Trophoblast cell (in vitro differentiated cells and primary cell): Measurements from ENCODE around the gene ACTA1.
A peak's percentile ranks its signal among the peaks of the same experiment; 100 is the strongest.

Experiments
- DNase-seq, 2 donors: peaks; one replicate each; pipeline ENCODE4 v3.0.0-alpha.2; 2016
- H2AFZ ChIP-seq: 2 replicates; pipeline ENCODE4 v1.6.1; 2013; ENCODE audit warnings: low read length, moderate library complexity, mild to moderate bottlenecking; ENCODE audit not compliant: insufficient read depth, poor library complexity
- H2AK5ac ChIP-seq: 2 replicates; pipeline ENCODE4 v1.6.1; 2013; ENCODE audit warnings: mild to moderate bottlenecking, low read length
- H2BK120ac ChIP-seq: 2 replicates; pipeline ENCODE4 v1.6.1; 2013; ENCODE audit warnings: low read length, mild to moderate bottlenecking, moderate library complexity; ENCODE audit not compliant: insufficient read depth, poor library complexity
- H2BK12ac ChIP-seq: 2 replicates; pipeline ENCODE4 v1.6.1; 2013; ENCODE audit warnings: mild to moderate bottlenecking, low read length, moderate library complexity
- H2BK5ac ChIP-seq: 2 replicates; pipeline ENCODE4 v1.6.1; 2013; ENCODE audit warnings: low read length, low read depth, moderate library complexity, mild to moderate bottlenecking; ENCODE audit not compliant: poor library complexity
- H3K14ac ChIP-seq: 2 replicates; pipeline ENCODE4 v1.6.1; 2013; ENCODE audit warnings: mild to moderate bottlenecking, low read length
- H3K18ac ChIP-seq: 2 replicates; pipeline ENCODE4 v1.6.1; 2013; ENCODE audit warnings: mild to moderate bottlenecking, low read length
- H3K23ac ChIP-seq: 2 replicates; pipeline ENCODE4 v1.6.1; 2013; ENCODE audit warnings: low read length
- H3K27ac ChIP-seq: 2 replicates; pipeline ENCODE4 v1.5.1; 2013; ENCODE audit warnings: low read depth, mild to moderate bottlenecking, inconsistent platforms, low read length, moderate library complexity
- H3K27me3 ChIP-seq: 2 replicates; pipeline ENCODE4 v1.6.1; 2013; ENCODE audit warnings: inconsistent platforms, mild to moderate bottlenecking, low read length, moderate library complexity; ENCODE audit not compliant: insufficient read depth
- H3K36me3 ChIP-seq, 2 experiments: 1 replicate in 1 of 2; 2 replicates in 1 of 2; pipeline ENCODE4 v1.6.1; 2013; ENCODE audit warnings: low read length in 2 of 2, mild to moderate bottlenecking in 2 of 2, moderate library complexity in 1 of 2; ENCODE audit not compliant: insufficient read depth in 2 of 2, control insufficient read depth in 1 of 2
- H3K4ac ChIP-seq: 2 replicates; pipeline ENCODE4 v1.6.1; 2013; ENCODE audit warnings: low read depth, mild to moderate bottlenecking, low read length, moderate library complexity
- H3K4me1 ChIP-seq, 2 experiments: 1 replicate in 1 of 2; 2 replicates in 1 of 2; pipeline ENCODE4 v1.6.1; 2013; ENCODE audit warnings: low read length in 2 of 2, mild to moderate bottlenecking in 2 of 2, moderate library complexity in 1 of 2; ENCODE audit not compliant: insufficient read depth in 2 of 2, control insufficient read depth in 1 of 2
- H3K4me2 ChIP-seq: 2 replicates; pipeline ENCODE4 v1.6.1; 2013; ENCODE audit warnings: inconsistent platforms, mild to moderate bottlenecking, low read length, moderate library complexity
- H3K4me3 ChIP-seq: 2 replicates; pipeline ENCODE4 v1.5.1; 2013; ENCODE audit warnings: mild to moderate bottlenecking, low read depth, low read length, inconsistent platforms
- H3K79me1 ChIP-seq: one replicate; pipeline ENCODE4 v1.6.1; 2013; ENCODE audit warnings: low read length
- H3K79me2 ChIP-seq: 2 replicates; pipeline ENCODE4 v1.6.1; 2013; ENCODE audit warnings: low read length, mild to moderate bottlenecking; ENCODE audit not compliant: control insufficient read depth, insufficient read depth, poor library complexity
- H3K9ac ChIP-seq: 2 replicates; pipeline ENCODE4 v1.6.1; 2013; ENCODE audit warnings: mild to moderate bottlenecking, low read length
- H3K9me3 ChIP-seq: 2 replicates; pipeline ENCODE4 v1.6.1; 2013; ENCODE audit warnings: low read depth, mild to moderate bottlenecking, control low read depth, inconsistent platforms, low read length; ENCODE audit not compliant: insufficient read depth
- H4K12ac ChIP-seq: 2 replicates; pipeline ENCODE4 v1.6.1; 2013; ENCODE audit warnings: low read depth, mild to moderate bottlenecking, low read length, moderate library complexity
- H4K8ac ChIP-seq: 2 replicates; pipeline ENCODE4 v1.6.1; 2013; ENCODE audit warnings: low read depth, mild to moderate bottlenecking, low read length, moderate library complexity
- H4K91ac ChIP-seq: one replicate; pipeline ENCODE4 v1.6.1; 2013; ENCODE audit warnings: low read depth, mild to moderate bottlenecking, low read length, moderate library complexity
- WGBS: extraction: QIAGEN DNeasy Blood & Tissue Kit; methylation state at CpG from one replicate; pipeline ENCODE4 v1.1.7; 2013; ENCODE audit warnings: missing lambda C conversion rate; ENCODE audit not compliant: insufficient read length, insufficient coverage; ENCODE audit errors: extremely low coverage; 5-methylcytosine and 5-hydroxymethylcytosine counted together

Gene ACTA1

DNA sequence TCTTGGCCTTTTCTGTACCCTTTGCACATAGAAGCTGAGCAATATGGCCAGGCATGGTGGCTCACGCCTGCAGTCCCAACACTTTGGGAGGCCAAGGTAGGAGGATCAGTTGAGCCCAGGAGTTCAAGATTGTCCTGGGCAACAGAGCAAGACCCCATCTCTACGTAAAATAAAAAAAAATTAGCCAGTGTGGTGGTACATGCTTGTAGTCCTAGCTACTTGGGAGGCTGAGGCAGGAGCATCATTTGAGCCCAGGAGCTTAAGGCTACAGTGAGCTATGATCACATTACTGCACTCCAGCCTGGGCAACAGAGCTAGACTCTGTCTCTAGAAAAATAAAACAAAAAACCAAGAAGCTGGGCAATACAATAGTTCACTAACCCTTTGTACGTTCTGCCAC lies 6.3 kb downstream of the ACTA1 start:
- no peak for DNase-seq
- no peak overlapping the region for H4K8ac ChIP-seq
- WGBS, result no CpG with 5 or more reads among the region's 3 CpGs

DNA sequence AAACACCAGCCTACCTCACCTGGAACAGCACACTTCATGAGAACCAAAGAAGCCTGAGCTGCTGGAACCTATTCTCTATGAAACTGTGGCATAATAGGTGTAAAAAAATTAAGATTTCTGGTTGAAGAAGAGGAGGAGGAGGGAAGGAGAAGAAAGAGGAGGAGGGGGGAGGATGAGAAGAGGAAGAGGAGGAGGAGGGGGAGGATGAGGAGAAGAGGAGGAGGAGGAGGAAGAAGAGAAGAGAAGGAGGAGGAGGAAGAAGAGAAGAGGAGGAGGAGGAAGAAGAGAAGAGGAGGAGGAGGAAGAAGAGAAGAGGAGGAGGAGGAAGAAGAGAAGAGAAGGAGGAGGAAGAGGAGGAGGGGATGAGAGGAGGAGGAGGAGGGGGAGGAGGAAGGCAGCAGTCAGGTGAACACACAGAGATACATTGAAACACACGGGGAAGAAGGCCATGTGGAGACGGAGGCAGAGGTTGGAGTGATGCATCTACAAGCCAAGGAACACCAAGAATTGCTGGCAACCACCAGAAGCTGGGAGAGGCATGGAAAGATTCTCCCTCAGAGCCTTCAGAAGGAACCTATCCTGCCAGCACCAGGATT lies 8.2 kb downstream of the ACTA1 start:
- H3K9ac ChIP-seq, result no peak overlapping the region
- no peak overlapping the region for H3K23ac ChIP-seq
- H3K4me2 ChIP-seq, result no peak overlapping the region
- H3K9me3 ChIP-seq, result no peaks in the 10 kb centered on the region
- DNase-seq, result no peak
- no peaks in the 10 kb centered on the region for H3K27me3 ChIP-seq
- H4K12ac ChIP-seq, result no peak overlapping the region
- H3K18ac ChIP-seq, result no peak overlapping the region
- no peaks in the 10 kb centered on the region for H3K79me2 ChIP-seq
- H2AFZ ChIP-seq, result no peak overlapping the region
- WGBS, result no CpG with 5 or more reads among the region's 2 CpGs
- H2BK5ac ChIP-seq, result no peak overlapping the region
- H2BK120ac ChIP-seq, result no peak overlapping the region
- H3K14ac ChIP-seq, result no peak overlapping the region
- H4K91ac ChIP-seq, result no peak overlapping the region
- H4K8ac ChIP-seq, result no peak overlapping the region
- no peak overlapping the region for H2AK5ac ChIP-seq
- no peak overlapping the region for H3K27ac ChIP-seq
- H3K4me1 ChIP-seq, result no peaks in the 10 kb centered on the region
- no peaks in the 10 kb centered on the region for H3K36me3 ChIP-seq
- H3K4me3 ChIP-seq, result no peak overlapping the region
- H3K4ac ChIP-seq, result no peak overlapping the region
- no peak overlapping the region for H2BK12ac ChIP-seq
- no peaks in the 10 kb centered on the region for H3K79me1 ChIP-seq

More for the DNA sequence above, 6.3 kb downstream of the ACTA1 start:
- H3K4me3 ChIP-seq, result no peak overlapping the region
- H3K23ac ChIP-seq, result no peak overlapping the region
- H2BK120ac ChIP-seq, result no peak overlapping the region
- no peak overlapping the region for H3K14ac ChIP-seq
- H2BK12ac ChIP-seq, result no peak overlapping the region
- no peak overlapping the region for H4K12ac ChIP-seq
- no peak overlapping the region for H2AK5ac ChIP-seq
- no peaks in the 10 kb centered on the region for H3K4me1 ChIP-seq
- H2BK5ac ChIP-seq, result no peak overlapping the region
- H3K27ac ChIP-seq, result no peak overlapping the region
- peaks cover 10% of the 10 kb centered on the region for H3K27me3 ChIP-seq
- no peak overlapping the region for H3K4ac ChIP-seq
- H3K79me1 ChIP-seq, result no peaks in the 10 kb centered on the region
- no peak overlapping the region for H3K4me2 ChIP-seq
- H4K91ac ChIP-seq, result no peak overlapping the region
- no peak overlapping the region for H2AFZ ChIP-seq
- H3K36me3 ChIP-seq, result no peaks in the 10 kb centered on the region
- no peak overlapping the region for H3K18ac ChIP-seq
- H3K9ac ChIP-seq, result no peak overlapping the region
- H3K79me2 ChIP-seq, result no peaks in the 10 kb centered on the region
- H3K9me3 ChIP-seq, result peaks cover 8% of the 10 kb centered on the region

DNA sequence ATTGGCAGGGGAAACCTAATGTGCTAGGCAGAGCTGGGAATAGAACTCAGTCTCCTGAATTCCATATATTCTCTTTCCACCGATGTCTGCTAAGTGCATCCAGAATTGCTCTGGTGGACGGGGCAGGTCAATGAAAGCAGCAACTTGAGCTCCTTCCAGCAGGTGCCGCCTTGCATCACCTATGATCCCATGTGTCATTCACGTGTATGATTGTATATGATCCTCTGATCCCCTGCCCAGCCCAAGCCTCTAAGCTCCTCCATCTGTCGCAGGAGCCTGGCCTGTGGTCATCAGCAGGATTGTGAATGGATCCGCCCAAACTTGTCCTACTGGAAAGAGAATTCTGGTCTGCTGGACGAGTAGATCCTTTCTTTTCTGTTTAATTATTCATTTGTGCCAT lies 13.1 kb downstream of the ACTA1 start:
- Histone ChIP-seq H3K4me1 (no peaks in the 10 kb centered on the region), H3K27me3 (no peaks in the 10 kb centered on the region), H3K4me2 (no peak overlapping the region), H3K9me3 (no peaks in the 10 kb centered on the region), H3K18ac (no peak overlapping the region), H2AK5ac (no peak overlapping the region), H2BK5ac (no peak overlapping the region), H2AFZ (no peak overlapping the region), H3K4ac (no peak overlapping the region), H3K27ac (no peak overlapping the region), H3K4me3 (no peak overlapping the region), H3K14ac (no peak overlapping the region), H3K9ac (no peak overlapping the region), H4K91ac (no peak overlapping the region), H3K79me1 (no peaks in the 10 kb centered on the region), H3K79me2 (no peaks in the 10 kb centered on the region), H4K12ac (no peak overlapping the region), H2BK120ac (no peak overlapping the region), H3K23ac (no peak overlapping the region), H2BK12ac (no peak overlapping the region), H4K8ac (no peak overlapping the region), H3K36me3 (no peaks in the 10 kb centered on the region)
- DNase-seq, result peak in 1 of 2 donors; percentile 28
- no CpG with 5 or more reads among the region's 7 CpGs for WGBS

DNA sequence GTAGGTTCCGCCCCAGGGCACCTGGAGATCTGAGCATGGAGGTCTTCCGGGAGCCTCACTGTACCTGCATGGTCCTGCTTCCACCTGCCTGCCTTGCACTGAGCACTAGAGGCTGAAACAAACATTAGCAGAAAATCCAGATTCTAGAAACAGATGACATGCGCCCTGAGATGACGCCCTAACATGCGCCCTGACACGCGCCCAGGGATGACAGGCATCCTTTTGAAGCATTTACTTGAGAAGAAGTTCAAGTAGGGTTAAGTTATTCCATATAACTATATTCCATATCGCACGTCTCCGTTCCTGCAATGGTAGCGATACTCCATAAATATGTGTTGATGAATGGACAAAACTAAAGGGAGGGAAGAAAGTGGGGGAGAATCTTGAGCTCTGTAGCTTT lies 13.7 kb downstream of the ACTA1 start:
- H2BK12ac ChIP-seq, result no peak overlapping the region
- WGBS, result no CpG with 5 or more reads among the region's 11 CpGs
- no peak overlapping the region for H3K23ac ChIP-seq
- H4K91ac ChIP-seq, result no peak overlapping the region
- H2BK120ac ChIP-seq, result no peak overlapping the region
- no peak overlapping the region for H3K4ac ChIP-seq
- no peaks in the 10 kb centered on the region for H3K79me2 ChIP-seq
- H3K36me3 ChIP-seq, result no peaks in the 10 kb centered on the region
- no peak overlapping the region for H3K4me2 ChIP-seq
- H3K27me3 ChIP-seq, result no peaks in the 10 kb centered on the region
- H3K4me3 ChIP-seq, result no peak overlapping the region
- H3K4me1 ChIP-seq, result no peaks in the 10 kb centered on the region
- no peak overlapping the region for H3K18ac ChIP-seq
- no peak overlapping the region for H2BK5ac ChIP-seq
- no peaks in the 10 kb centered on the region for H3K9me3 ChIP-seq
- no peak overlapping the region for H3K9ac ChIP-seq
- H3K14ac ChIP-seq, result no peak overlapping the region
- DNase-seq, result no peak
- H2AFZ ChIP-seq, result no peak overlapping the region
- H4K12ac ChIP-seq, result no peak overlapping the region
- no peak overlapping the region for H3K27ac ChIP-seq
- H4K8ac ChIP-seq, result no peak overlapping the region
- no peaks in the 10 kb centered on the region for H3K79me1 ChIP-seq
- no peak overlapping the region for H2AK5ac ChIP-seq
